Spleen (tissue), 11 donors: ENCODE data around the gene LTBP2. TPM values are rescaled to one million over a fixed set of nuclear protein-coding genes. Genes with fewer than 3 reads are reported as not detected.

Experiments used
- DNase-seq: peaks from one replicate; pipeline ENCODE4 v3.0.0-alpha.2; 2020
- H3K27ac ChIP-seq, 8 donors: fragments of 200-600 bp; sonication (generic) in 7 of 8; 1 replicate in 4 of 8; 2 replicates in 4 of 8; pipeline versions ENCODE4 v1.5.0 to v1.8.0; 2016 to 2021; ENCODE audit warnings: inconsistent platforms in 4 of 8, mild to moderate bottlenecking in 4 of 8, moderate library complexity in 1 of 8
- H3K27me3 ChIP-seq, 7 donors: fragments of 200-600 bp; sonication (generic) in 6 of 7; replicated peaks in 1 of 7; 1 replicate in 4 of 7; 2 replicates in 3 of 7; pipeline versions ENCODE4 v1.5.0 to v1.8.0; 2016 to 2021; ENCODE audit warnings: inconsistent platforms in 3 of 7, mild to moderate bottlenecking in 1 of 7
- H3K36me3 ChIP-seq, 6 donors: fragments of 200-600 bp; sonication (generic) in 5 of 6; 1 replicate in 4 of 6; 2 replicates in 2 of 6; pipeline versions ENCODE4 v1.5.0 to v1.8.0; 2016 to 2021; ENCODE audit warnings: inconsistent platforms in 2 of 6
- H3K4me1 ChIP-seq, 6 donors: fragments of 200-600 bp; sonication (generic) in 5 of 6; 1 replicate in 3 of 6; 2 replicates in 3 of 6; pipeline versions ENCODE4 v1.5.0 to v1.8.0; 2016 to 2021; ENCODE audit warnings: inconsistent platforms in 3 of 6
- H3K4me3 ChIP-seq, 8 donors: fragments of 200-600 bp; sonication (generic) in 7 of 8; 1 replicate in 4 of 8; 2 replicates in 4 of 8; pipeline versions ENCODE4 v1.5.0 to v1.8.0; 2016 to 2021; ENCODE audit warnings: inconsistent platforms in 4 of 8, mild to moderate bottlenecking in 4 of 8, moderate library complexity in 2 of 8
- H3K9me3 ChIP-seq, 8 donors: fragments of 200-600 bp; sonication (generic) in 7 of 8; 1 replicate in 4 of 8; 2 replicates in 4 of 8; pipeline versions ENCODE4 v1.5.0 to v1.8.0; 2016 to 2021; ENCODE audit warnings: inconsistent platforms in 4 of 8
- POLR2A ChIP-seq, 3 donors: fragments of 450-650 bp; IDR thresholded peaks; one replicate each; pipeline ENCODE4 v1.5.1; 2017; ENCODE audit warnings: antibody characterized with exemption in 3 of 3, mild to moderate bottlenecking in 1 of 3
- POLR2AphosphoS5 ChIP-seq, 3 donors: sonication (generic); formaldehyde crosslinking; IDR thresholded peaks; one replicate each; pipeline ENCODE4 v1.5.1; 2017; ENCODE audit warnings: antibody characterized with exemption in 3 of 3
- WGBS, 5 donors: extraction: QIAGEN DNeasy Blood & Tissue Kit in 3 of 5; methylation state at CpG; one replicate each; pipeline versions ENCODE4 v1.1.5 to v1.1.7; 2013 to 2018; 5-methylcytosine and 5-hydroxymethylcytosine counted together
- intact Hi-C: fragments of 100-400 bp; cut with DNase I; formaldehyde crosslinking; loops from one replicate; pipeline ENCODE4 v1.15.0; 2023; ENCODE audit warnings: low total_unique reads
- polyA plus RNA-seq, 3 donors: library from polyadenylated mRNA; stranded (reverse); fragments of 200-250 nt; gene quantifications; one replicate each; pipeline ENCODE4 v1.2.1, GENCODE V29; 2013
- total RNA-seq, 7 donors: library from RNA; depleted of rRNA in 3 of 7; stranded (reverse); fragments of >200 nt in 3 of 7; fragmentation: NEBNext Ultra II Directional in 4 of 7; extraction: Animal tissue kit (Norgen Biotek cat#: 25700) in 4 of 7; gene quantifications; one replicate each; pipeline versions ENCODE4 v1.1.0 to v1.2.1, GENCODE V29; 2016 to 2021
- TF ChIP-seq, protein P1 (sequence below), 11 experiments: fragments of 200-600 bp in 7 of 11; fragments of 450-650 bp in 4 of 11; sonication (generic) in 4 of 11; IDR thresholded peaks in 8 of 11; conservative IDR thresholded peaks in 3 of 11; 1 replicate in 7 of 11; 2 replicates in 4 of 11; pipeline versions ENCODE4 v1.4.0 to v1.8.0; 2016 to 2021; ENCODE audit warnings: antibody characterized with exemption in 11 of 11, inconsistent platforms in 4 of 11, mild to moderate bottlenecking in 1 of 11
- donor health status: healthy with polysubstance abuse.
- donor health status: DM: no; HTN: no; CAD: no; lungs with moderate emphysema.
- donor health status: DM: no; HTN: no; CAD: no.
- donor health status: Bipolar disorder and iron deficiency.
- donor health status: healthy.
- donor health status: DM: no; HTN: no; CAD: no.
- donor health status: DM: yes; HTN: yes; CAD: no.

LTBP2 gene
- total and polyA plus RNA-seq, 10 donors = 3.4 to 10.7 (median 5.6) TPM

DNA sequence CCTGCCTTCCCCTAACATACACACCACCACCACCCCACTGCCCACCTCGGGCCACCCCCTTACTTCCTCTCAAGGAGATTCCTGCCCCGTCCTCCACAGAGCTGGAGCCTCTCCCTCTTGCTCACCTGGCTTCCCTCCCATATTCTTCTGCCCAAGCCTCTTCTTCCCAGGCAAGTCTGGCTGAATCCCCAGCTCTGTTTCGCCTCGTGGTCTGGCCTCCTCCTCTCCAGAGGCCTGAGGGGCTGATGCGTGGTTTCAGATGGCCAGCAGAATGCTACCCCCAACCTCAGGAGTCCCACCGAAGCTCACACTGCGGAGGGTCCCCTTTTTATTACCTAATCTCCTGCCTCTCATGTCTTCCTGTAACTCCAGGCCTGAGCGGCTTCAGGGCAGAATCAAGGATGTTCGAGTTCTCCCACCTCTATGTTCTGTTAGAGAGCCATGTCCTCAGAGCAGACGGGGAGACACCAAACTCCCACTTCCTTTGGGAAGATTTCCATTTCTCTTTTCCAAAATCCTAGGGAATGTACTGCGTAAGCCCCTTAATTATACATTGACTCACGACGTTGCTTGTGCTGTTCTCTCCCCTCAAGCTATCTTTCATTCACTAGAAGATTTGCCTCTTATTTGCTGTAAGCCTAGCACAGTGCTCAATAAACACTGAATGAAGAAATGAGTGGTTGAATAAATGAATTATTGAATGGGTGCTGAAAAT, 33.9 kb upstream of the LTBP2 start:
- peaks cover 0 to 10% (median 0%) of the 10 kb centered on the region in 7 donors for H3K27me3 ChIP-seq
- H3K4me1 ChIP-seq = peaks cover 0 to 35% (median 21%) of the 10 kb centered on the region in 6 donors
- H3K27ac ChIP-seq = no peak overlapping the region
- no peak overlapping the region for H3K4me3 ChIP-seq
- no peaks in the 10 kb centered on the region for H3K9me3 ChIP-seq
- no peaks in the 10 kb centered on the region for H3K36me3 ChIP-seq
- no peak for DNase-seq
- intact Hi-C loops = no loop called here
- TF ChIP-seq POLR2A (IDR thresholded peaks at IDR 0.05) = no peak
- TF ChIP-seq, protein P1, sequence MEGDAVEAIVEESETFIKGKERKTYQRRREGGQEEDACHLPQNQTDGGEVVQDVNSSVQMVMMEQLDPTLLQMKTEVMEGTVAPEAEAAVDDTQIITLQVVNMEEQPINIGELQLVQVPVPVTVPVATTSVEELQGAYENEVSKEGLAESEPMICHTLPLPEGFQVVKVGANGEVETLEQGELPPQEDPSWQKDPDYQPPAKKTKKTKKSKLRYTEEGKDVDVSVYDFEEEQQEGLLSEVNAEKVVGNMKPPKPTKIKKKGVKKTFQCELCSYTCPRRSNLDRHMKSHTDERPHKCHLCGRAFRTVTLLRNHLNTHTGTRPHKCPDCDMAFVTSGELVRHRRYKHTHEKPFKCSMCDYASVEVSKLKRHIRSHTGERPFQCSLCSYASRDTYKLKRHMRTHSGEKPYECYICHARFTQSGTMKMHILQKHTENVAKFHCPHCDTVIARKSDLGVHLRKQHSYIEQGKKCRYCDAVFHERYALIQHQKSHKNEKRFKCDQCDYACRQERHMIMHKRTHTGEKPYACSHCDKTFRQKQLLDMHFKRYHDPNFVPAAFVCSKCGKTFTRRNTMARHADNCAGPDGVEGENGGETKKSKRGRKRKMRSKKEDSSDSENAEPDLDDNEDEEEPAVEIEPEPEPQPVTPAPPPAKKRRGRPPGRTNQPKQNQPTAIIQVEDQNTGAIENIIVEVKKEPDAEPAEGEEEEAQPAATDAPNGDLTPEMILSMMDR (IDR thresholded peaks at IDR 0.05 in 8 of 11, conservative IDR thresholded peaks at IDR 0.05 in 3 of 11) = no peak
- TF ChIP-seq POLR2AphosphoS5 (IDR thresholded peaks at IDR 0.05) = no peak
- WGBS, 5 donors = 66 to 79% (median 75%) methylated on average over 13 of the region's 13 CpGs

DNA sequence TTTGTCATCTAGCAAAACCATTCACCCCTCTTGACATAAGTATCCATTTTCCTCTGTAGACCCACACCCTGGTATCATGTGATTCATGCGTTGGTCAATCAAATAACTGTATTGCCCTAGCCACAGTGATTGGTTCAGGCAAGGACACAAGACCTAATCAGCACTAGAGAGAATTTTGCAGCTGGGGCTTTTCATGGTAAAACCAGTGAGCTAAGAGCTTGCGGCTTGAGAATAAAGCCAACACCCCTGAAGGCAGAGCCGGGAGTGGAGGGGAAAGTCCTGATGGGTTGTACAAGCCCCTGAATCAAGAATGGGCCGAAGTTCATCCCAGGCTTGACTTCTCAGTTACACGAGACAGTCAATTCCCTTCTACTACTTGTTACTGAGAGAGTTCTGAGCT, 33.2 kb upstream of the LTBP2 start:
- WGBS, 5 donors = 68 to 83% (median 79%) methylated on average over 4 to 5 of the region's 5 CpGs
- Histone ChIP-seq H3K4me1 (peaks cover 0 to 32% (median 21%) of the 10 kb centered on the region in 6 donors), H3K27me3 (peaks cover 0 to 10% (median 0%) of the 10 kb centered on the region in 7 donors), H3K36me3 (no peaks in the 10 kb centered on the region), H3K27ac (no peak overlapping the region), H3K4me3 (no peak overlapping the region), H3K9me3 (no peaks in the 10 kb centered on the region)
- intact Hi-C loops = no loop called here
- DNase-seq = no peak
- TF ChIP-seq POLR2A (IDR thresholded peaks at IDR 0.05) = no peak
- TF ChIP-seq POLR2AphosphoS5 (IDR thresholded peaks at IDR 0.05) = no peak
- TF ChIP-seq, protein P1 (IDR thresholded peaks at IDR 0.05 in 8 of 11, conservative IDR thresholded peaks at IDR 0.05 in 3 of 11) = no peak

DNA sequence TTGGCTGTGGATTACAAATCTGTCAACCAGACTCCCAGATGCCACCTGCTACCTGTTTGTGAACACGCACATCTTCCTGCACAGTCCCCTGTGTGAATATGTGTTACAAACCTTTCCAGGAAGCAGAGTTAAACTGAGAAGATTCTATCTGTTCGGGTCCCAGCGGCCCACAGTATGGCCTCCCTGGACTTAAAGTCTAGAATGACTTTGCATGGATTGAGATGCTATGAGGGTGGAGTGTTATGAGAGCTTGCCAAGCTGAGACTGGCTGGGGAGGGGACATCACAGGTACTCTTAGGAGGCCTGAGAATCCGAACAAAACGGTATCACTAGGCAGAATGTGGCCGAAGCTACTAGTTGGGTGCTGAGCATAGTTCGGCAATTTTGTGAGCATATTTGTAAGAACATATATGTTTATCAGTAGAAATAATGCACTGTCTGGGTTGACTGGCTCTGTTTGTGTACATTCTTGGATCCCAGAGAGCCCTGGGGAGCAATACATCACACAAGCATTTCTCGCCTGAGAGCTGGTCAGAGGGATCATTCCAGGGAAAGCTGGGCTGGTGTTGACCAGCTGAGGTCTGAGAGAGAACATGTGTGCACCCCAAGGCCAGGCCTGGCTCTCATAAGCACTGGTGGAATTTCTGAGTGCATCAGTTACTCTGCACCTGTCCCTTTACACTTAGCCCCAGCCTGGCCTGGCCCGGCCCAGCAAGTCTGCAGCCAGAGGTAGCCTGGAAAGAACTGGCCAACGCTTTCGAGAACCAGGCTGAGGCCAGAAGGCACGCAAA, 29.8 kb upstream of the LTBP2 start:
- Histone ChIP-seq H3K4me3 (no peak overlapping the region), H3K9me3 (no peaks in the 10 kb centered on the region), H3K27ac (no peak overlapping the region), H3K4me1 (peaks cover 0 to 26% (median 0%) of the 10 kb centered on the region in 6 donors), H3K36me3 (no peaks in the 10 kb centered on the region), H3K27me3 (peaks cover 0 to 10% (median 0%) of the 10 kb centered on the region in 7 donors)
- intact Hi-C loops = no loop called here
- TF ChIP-seq, protein P1 (IDR thresholded peaks at IDR 0.05 in 8 of 11, conservative IDR thresholded peaks at IDR 0.05 in 3 of 11) = no peak
- no peak for TF ChIP-seq POLR2AphosphoS5 (IDR thresholded peaks at IDR 0.05)
- TF ChIP-seq POLR2A (IDR thresholded peaks at IDR 0.05) = no peak
- peak; percentile 59 for DNase-seq
- 93 to 98% (median 96%) methylated on average over 12 of the region's 12 CpGs for WGBS, 5 donors

DNA sequence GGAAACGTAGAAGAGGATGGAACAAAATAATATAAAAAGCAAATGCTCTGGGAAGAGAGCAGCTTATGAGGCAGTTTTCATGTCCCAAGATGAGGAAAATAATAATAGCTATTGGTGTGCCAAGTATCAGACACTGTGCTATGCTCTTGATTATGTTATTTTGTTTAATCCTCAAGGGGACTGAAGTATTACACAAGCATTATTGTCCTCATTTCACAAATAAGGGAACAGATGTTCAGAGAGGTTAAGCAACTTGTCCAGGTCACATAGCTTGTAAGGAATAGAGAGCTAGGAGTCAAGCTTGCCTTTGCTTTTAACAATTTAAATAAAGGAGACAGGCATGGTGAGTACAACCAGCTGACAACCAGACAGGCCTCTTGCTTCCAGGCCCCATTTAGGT, 26.9 kb upstream of the LTBP2 start:
- no peaks in the 10 kb centered on the region for H3K36me3 ChIP-seq
- no peak for DNase-seq
- H3K27ac ChIP-seq = no peak overlapping the region
- 91 to 99% (median 92%) methylated on average over 1 of the region's 1 CpG for WGBS, 5 donors
- intact Hi-C loops = no loop called here
- H3K27me3 ChIP-seq = no peaks in the 10 kb centered on the region
- peaks cover 0 to 30% (median 0%) of the 10 kb centered on the region in 6 donors for H3K4me1 ChIP-seq
- TF ChIP-seq POLR2A (IDR thresholded peaks at IDR 0.05) (no peak), POLR2AphosphoS5 (IDR thresholded peaks at IDR 0.05) (no peak)
- TF ChIP-seq, protein P1 (IDR thresholded peaks at IDR 0.05 in 8 of 11, conservative IDR thresholded peaks at IDR 0.05 in 3 of 11) = no peak
- no peaks in the 10 kb centered on the region for H3K9me3 ChIP-seq
- H3K4me3 ChIP-seq = no peak overlapping the region
